Vagina (tissue), 2 donors: Measurements from ENCODE around the gene FHIT.

Source experiments
- CTCF ChIP-seq, 3 experiments: fragments of 450-650 bp in 2 of 3; fragments of 200-600 bp in 1 of 3; sonication (generic) in 1 of 3; IDR thresholded peaks; one replicate each; pipeline ENCODE4 v1.5.1; 2017 to 2019; ENCODE audit warnings: antibody characterized with exemption in 3 of 3, mild to moderate bottlenecking in 2 of 3, moderate library complexity in 2 of 3
- POLR2A ChIP-seq, 2 donors: fragments of 450-650 bp; IDR thresholded peaks; one replicate each; pipeline ENCODE4 v1.6.1; 2017; ENCODE audit warnings: antibody characterized with exemption in 2 of 2, mild to moderate bottlenecking in 2 of 2, moderate library complexity in 2 of 2
- POLR2AphosphoS5 ChIP-seq, 2 donors: sonication (generic); formaldehyde crosslinking; IDR thresholded peaks; one replicate each; pipeline ENCODE4 v1.9.0; 2017; ENCODE audit warnings: antibody characterized with exemption in 2 of 2, mild to moderate bottlenecking in 2 of 2, low read depth in 1 of 2; ENCODE audit not compliant: insufficient read depth in 1 of 2

- TF ChIP-seq CTCF (IDR thresholded peaks at IDR 0.05): no peak
- no peak for TF ChIP-seq POLR2AphosphoS5 (IDR thresholded peaks at IDR 0.05; ENCODE audit: insufficient read depth in 1 of 2, low read depth in 1 of 2)
- no peak for TF ChIP-seq POLR2A (IDR thresholded peaks at IDR 0.05)
Observed at GRCh38 chr3:61233746-61234145, 17.5 kb downstream of the FHIT start.
